Neural cell (in vitro differentiated cells): ENCODE results near the gene MAPT. TPM values are rescaled to one million over a fixed set of nuclear protein-coding genes. Genes with fewer than 3 reads are reported as not detected.

Source experiments
- H2AFZ ChIP-seq: fragments of 200-600, 300-800 bp; sonication (generic), shearing (Covaris generic); 2 replicates; pipeline ENCODE4 v1.6.0; 2014; ENCODE audit warnings: low read depth, mild to moderate bottlenecking, antibody characterized with exemption, low read length, moderate library complexity
- H3F3A ChIP-seq: fragments of 200-600 bp; shearing (Covaris generic); 2 replicates; pipeline ENCODE4 v1.6.1; 2016; ENCODE audit warnings: mild to moderate bottlenecking, moderate library complexity, mixed read lengths, antibody characterized with exemption, low read length; ENCODE audit not compliant: insufficient read depth, poor library complexity, severe bottlenecking
- H3K27ac ChIP-seq: fragments of 200-600, 300-800 bp; sonication (generic), shearing (Covaris generic); 2 replicates; pipeline ENCODE4 v1.5.1; 2014; ENCODE audit warnings: mild to moderate bottlenecking, low read length, moderate library complexity
- H3K27me3 ChIP-seq: fragments of 300-800, 200-600 bp; sonication (generic), shearing (Covaris generic); 2 replicates; pipeline ENCODE4 v1.6.0; 2014; ENCODE audit warnings: mild to moderate bottlenecking, low read depth, low read length, moderate library complexity; ENCODE audit not compliant: insufficient read depth
- H3K36me3 ChIP-seq: fragments of 300-800, 200-600 bp; sonication (generic), shearing (Covaris generic); 2 replicates; pipeline ENCODE4 v1.5.1; 2014; ENCODE audit warnings: mild to moderate bottlenecking, antibody characterized with exemption, low read length, moderate library complexity; ENCODE audit not compliant: insufficient read depth
- H3K4me2 ChIP-seq: fragments of 300-800, 200-600 bp; sonication (generic), shearing (Covaris generic); 2 replicates; pipeline ENCODE4 v1.6.0; 2014; ENCODE audit warnings: mild to moderate bottlenecking, low read length
- H3K4me3 ChIP-seq: fragments of 300-800, 200-600 bp; sonication (generic), shearing (Covaris generic); 2 replicates; pipeline ENCODE4 v1.5.1; 2014; ENCODE audit warnings: mild to moderate bottlenecking, low read length, moderate library complexity
- H3K79me2 ChIP-seq: fragments of 200-600 bp; shearing (Covaris generic); replicated peaks from 2 replicates; pipeline ENCODE4 v1.6.0; 2014; ENCODE audit warnings: mild to moderate bottlenecking, low read length, moderate library complexity; ENCODE audit not compliant: insufficient read depth
- H3K9ac ChIP-seq: fragments of 300-800, 200-600 bp; sonication (generic), shearing (Covaris generic); 2 replicates; pipeline ENCODE4 v1.6.1; 2016; ENCODE audit warnings: mild to moderate bottlenecking, low read length, mixed read lengths
- H3K9me2 ChIP-seq: fragments of 200-600 bp; shearing (Covaris generic); 2 replicates; pipeline ENCODE4 v1.6.1; 2016; ENCODE audit warnings: mild to moderate bottlenecking, low read length, mixed read lengths; ENCODE audit not compliant: insufficient read depth
- H3K9me3 ChIP-seq: fragments of 200-600, 300-800 bp; sonication (generic), shearing (Covaris generic); 2 replicates; pipeline ENCODE4 v1.6.1; 2016; ENCODE audit warnings: mild to moderate bottlenecking, mixed run types, low read length, moderate library complexity, mixed read lengths
- H4K20me1 ChIP-seq: fragments of 200-600 bp; shearing (Covaris generic); 2 replicates; pipeline ENCODE4 v1.6.1; 2016; ENCODE audit warnings: mild to moderate bottlenecking, mixed run types; ENCODE audit not compliant: insufficient read depth
- EP300 ChIP-seq: fragments of 450-650 bp; conservative IDR thresholded peaks from 2 replicates; pipeline ENCODE4 v1.6.1; 2014; ENCODE audit warnings: antibody characterized with exemption, mild to moderate bottlenecking, moderate library complexity; ENCODE audit not compliant: poor library complexity, severe bottlenecking
- EZH2 ChIP-seq: fragments of 200-600, 300-800 bp; shearing (Covaris generic), sonication (generic); IDR thresholded peaks from 2 replicates; pipeline ENCODE4 v1.6.1; 2014; ENCODE audit warnings: antibody characterized with exemption, low read length, borderline replicate concordance, mild to moderate bottlenecking; ENCODE audit not compliant: insufficient read depth, poor library complexity, severe bottlenecking
- MXI1 ChIP-seq: fragments of 450-650 bp; conservative IDR thresholded peaks from 2 replicates; pipeline ENCODE4 v1.6.1; 2014; ENCODE audit warnings: antibody characterized with exemption, mild to moderate bottlenecking; ENCODE audit not compliant: poor library complexity, severe bottlenecking
- POLR2AphosphoS5 ChIP-seq: IDR thresholded peaks from 2 replicates; pipeline ENCODE4 v1.6.1; 2012
- RAD21 ChIP-seq: fragments of 450-650 bp; conservative IDR thresholded peaks from 2 replicates; pipeline ENCODE4 v1.6.1; 2014; ENCODE audit warnings: antibody characterized with exemption, mild to moderate bottlenecking, moderate library complexity
- SMC3 ChIP-seq: fragments of 450-650 bp; conservative IDR thresholded peaks from 2 replicates; pipeline ENCODE4 v1.6.1; 2014; ENCODE audit warnings: antibody characterized with exemption, mild to moderate bottlenecking, moderate library complexity; ENCODE audit not compliant: poor library complexity
- TAF1 ChIP-seq: IDR thresholded peaks from 2 replicates; pipeline ENCODE4 v1.6.1; 2012; ENCODE audit warnings: low read depth
- polyA plus RNA-seq: library from polyadenylated mRNA; depleted of rRNA; stranded (reverse); fragments of >200 nt; gene quantifications from 2 replicates; pipeline ENCODE4 v1.2.3, GENCODE V29; 2014
- TF ChIP-seq, protein P1 (sequence below): fragments of 450-650 bp; IDR thresholded peaks from 2 replicates; pipeline ENCODE4 v1.5.1; 2014; ENCODE audit warnings: antibody characterized with exemption, mild to moderate bottlenecking, moderate library complexity; ENCODE audit not compliant: poor library complexity, severe bottlenecking
- TF ChIP-seq, protein P2 (sequence below): IDR thresholded peaks from 2 replicates; pipeline ENCODE4 v1.6.1; 2012; ENCODE audit warnings: borderline replicate concordance

MAPT gene
- polyA plus RNA-seq, 1 donor from 2014 or later, result 94.5 TPM

DNA sequence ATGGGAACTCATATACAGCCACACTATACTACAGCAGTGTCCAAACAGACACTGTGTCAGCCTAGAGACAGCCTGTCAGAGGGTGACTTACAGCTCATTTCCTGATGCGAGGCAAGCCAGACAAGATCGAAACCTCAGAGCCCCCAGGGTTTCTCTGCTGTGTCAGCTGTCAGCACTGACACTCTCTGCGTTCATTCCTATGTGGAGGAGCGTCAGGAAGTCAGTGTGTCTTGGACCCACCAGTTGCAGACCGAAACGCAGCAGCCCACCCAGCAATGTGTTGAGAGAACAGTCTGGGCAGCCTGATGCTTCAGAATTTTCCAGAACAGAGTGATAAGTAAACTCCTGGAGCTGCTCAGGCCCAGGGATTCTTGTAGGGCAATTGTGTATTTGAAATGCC is 20.6 kb upstream of the MAPT start:
- Histone ChIP-seq H3K9me2 (no peaks in the 10 kb centered on the region), H3K9ac (peak overlapping the region; percentile 24), H2AFZ (no peak overlapping the region), H3K27me3 (no peaks in the 10 kb centered on the region), H3F3A (no peaks in the 10 kb centered on the region), H3K79me2 (no peaks in the 10 kb centered on the region), H3K9me3 (no peaks in the 10 kb centered on the region), H3K4me2 (peak overlapping the region; percentile 52), H4K20me1 (no peaks in the 10 kb centered on the region), H3K27ac (peak overlapping the region; percentile 30), H3K36me3 (no peaks in the 10 kb centered on the region), H3K4me3 (peak overlapping the region; percentile 47)
- TF ChIP-seq MXI1 (no peak), EZH2 (no peak), TAF1 (no peak), POLR2AphosphoS5 (peak; percentile 85), EP300 (peak; percentile 99), RAD21 (no peak), SMC3 (no peak)
- TF ChIP-seq, protein P1, sequence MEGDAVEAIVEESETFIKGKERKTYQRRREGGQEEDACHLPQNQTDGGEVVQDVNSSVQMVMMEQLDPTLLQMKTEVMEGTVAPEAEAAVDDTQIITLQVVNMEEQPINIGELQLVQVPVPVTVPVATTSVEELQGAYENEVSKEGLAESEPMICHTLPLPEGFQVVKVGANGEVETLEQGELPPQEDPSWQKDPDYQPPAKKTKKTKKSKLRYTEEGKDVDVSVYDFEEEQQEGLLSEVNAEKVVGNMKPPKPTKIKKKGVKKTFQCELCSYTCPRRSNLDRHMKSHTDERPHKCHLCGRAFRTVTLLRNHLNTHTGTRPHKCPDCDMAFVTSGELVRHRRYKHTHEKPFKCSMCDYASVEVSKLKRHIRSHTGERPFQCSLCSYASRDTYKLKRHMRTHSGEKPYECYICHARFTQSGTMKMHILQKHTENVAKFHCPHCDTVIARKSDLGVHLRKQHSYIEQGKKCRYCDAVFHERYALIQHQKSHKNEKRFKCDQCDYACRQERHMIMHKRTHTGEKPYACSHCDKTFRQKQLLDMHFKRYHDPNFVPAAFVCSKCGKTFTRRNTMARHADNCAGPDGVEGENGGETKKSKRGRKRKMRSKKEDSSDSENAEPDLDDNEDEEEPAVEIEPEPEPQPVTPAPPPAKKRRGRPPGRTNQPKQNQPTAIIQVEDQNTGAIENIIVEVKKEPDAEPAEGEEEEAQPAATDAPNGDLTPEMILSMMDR, result no peak
- TF ChIP-seq, protein P2, sequence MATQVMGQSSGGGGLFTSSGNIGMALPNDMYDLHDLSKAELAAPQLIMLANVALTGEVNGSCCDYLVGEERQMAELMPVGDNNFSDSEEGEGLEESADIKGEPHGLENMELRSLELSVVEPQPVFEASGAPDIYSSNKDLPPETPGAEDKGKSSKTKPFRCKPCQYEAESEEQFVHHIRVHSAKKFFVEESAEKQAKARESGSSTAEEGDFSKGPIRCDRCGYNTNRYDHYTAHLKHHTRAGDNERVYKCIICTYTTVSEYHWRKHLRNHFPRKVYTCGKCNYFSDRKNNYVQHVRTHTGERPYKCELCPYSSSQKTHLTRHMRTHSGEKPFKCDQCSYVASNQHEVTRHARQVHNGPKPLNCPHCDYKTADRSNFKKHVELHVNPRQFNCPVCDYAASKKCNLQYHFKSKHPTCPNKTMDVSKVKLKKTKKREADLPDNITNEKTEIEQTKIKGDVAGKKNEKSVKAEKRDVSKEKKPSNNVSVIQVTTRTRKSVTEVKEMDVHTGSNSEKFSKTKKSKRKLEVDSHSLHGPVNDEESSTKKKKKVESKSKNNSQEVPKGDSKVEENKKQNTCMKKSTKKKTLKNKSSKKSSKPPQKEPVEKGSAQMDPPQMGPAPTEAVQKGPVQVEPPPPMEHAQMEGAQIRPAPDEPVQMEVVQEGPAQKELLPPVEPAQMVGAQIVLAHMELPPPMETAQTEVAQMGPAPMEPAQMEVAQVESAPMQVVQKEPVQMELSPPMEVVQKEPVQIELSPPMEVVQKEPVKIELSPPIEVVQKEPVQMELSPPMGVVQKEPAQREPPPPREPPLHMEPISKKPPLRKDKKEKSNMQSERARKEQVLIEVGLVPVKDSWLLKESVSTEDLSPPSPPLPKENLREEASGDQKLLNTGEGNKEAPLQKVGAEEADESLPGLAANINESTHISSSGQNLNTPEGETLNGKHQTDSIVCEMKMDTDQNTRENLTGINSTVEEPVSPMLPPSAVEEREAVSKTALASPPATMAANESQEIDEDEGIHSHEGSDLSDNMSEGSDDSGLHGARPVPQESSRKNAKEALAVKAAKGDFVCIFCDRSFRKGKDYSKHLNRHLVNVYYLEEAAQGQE, result peak; percentile 22

DNA sequence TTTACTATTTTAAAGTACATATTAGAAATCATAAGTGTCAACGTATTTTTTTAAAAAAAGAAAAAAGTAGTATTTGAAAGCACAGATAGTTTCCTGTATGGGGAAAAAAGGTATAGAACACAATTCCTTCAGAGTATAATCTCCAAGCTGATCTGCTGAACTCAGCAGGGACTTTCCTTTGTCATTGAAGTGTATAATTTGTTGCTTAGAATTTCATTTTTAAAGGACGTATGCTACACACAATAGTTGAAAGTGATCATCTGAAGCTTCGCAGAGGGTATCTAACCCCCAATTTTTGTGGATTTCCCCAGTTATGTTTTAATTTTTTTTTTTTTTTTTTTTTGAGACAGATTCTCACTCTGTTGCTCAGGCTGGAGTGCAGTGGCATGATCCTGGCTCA is 20.2 kb upstream of the MAPT start:
- H3K4me2 ChIP-seq, result peak overlapping the region; percentile 52
- no peaks in the 10 kb centered on the region for H3F3A ChIP-seq
- no peaks in the 10 kb centered on the region for H3K9me2 ChIP-seq
- H4K20me1 ChIP-seq, result no peaks in the 10 kb centered on the region
- H3K79me2 ChIP-seq, result no peaks in the 10 kb centered on the region
- H3K9me3 ChIP-seq, result no peaks in the 10 kb centered on the region
- H3K36me3 ChIP-seq, result no peaks in the 10 kb centered on the region
- no peak overlapping the region for H3K9ac ChIP-seq
- peak overlapping the region; percentile 30 for H3K27ac ChIP-seq
- H2AFZ ChIP-seq, result no peak overlapping the region
- TF ChIP-seq EP300, result no peak
- TF ChIP-seq RAD21, result no peak
- TF ChIP-seq, protein P2, result no peak
- no peak for TF ChIP-seq SMC3
- TF ChIP-seq, protein P1, result no peak
- no peak for TF ChIP-seq MXI1
- TF ChIP-seq POLR2AphosphoS5, result no peak
- no peak for TF ChIP-seq TAF1
- no peak for TF ChIP-seq EZH2
- H3K27me3 ChIP-seq, result no peaks in the 10 kb centered on the region
- peak overlapping the region; percentile 47 for H3K4me3 ChIP-seq
